HepG2 (cell line): Measurements from ENCODE around the gene TOPORS. TPM values are rescaled to one million over a fixed set of nuclear protein-coding genes. Genes with fewer than 3 reads are reported as not detected.

Experiments
- ARID4A ChIP-seq: sonication (generic); formaldehyde crosslinking; IDR thresholded peaks from 2 replicates; pipeline ENCODE4 v1.5.0; 2020; ENCODE audit warnings: mild to moderate bottlenecking, missing genetic modification reagents, borderline replicate concordance
- ARID5B ChIP-seq: IDR thresholded peaks from 2 replicates; pipeline ENCODE4 v1.4.0; 2020; ENCODE audit warnings: mild to moderate bottlenecking, missing genetic modification reagents
- DPF2 ChIP-seq: sonication (generic); formaldehyde crosslinking; IDR thresholded peaks from 2 replicates; pipeline ENCODE4 v1.4.0; 2020; ENCODE audit warnings: mild to moderate bottlenecking, low read depth, missing genetic modification reagents, borderline replicate concordance
- DZIP1 ChIP-seq: sonication (generic); formaldehyde crosslinking; IDR thresholded peaks from 2 replicates; pipeline ENCODE4 v1.5.0; 2020; ENCODE audit warnings: mild to moderate bottlenecking, missing genetic modification reagents
- ELK4 ChIP-seq: sonication (generic); formaldehyde crosslinking; IDR thresholded peaks from 2 replicates; pipeline ENCODE4 v1.9.0; 2021; ENCODE audit warnings: missing genetic modification reagents, borderline replicate concordance
- FLYWCH1 ChIP-seq: sonication (generic); formaldehyde crosslinking; IDR thresholded peaks from 2 replicates; pipeline ENCODE4 v1.8.1; 2023; ENCODE audit warnings: mild to moderate bottlenecking, missing genetic modification reagents
- FOSL1 ChIP-seq: sonication (generic); formaldehyde crosslinking; IDR thresholded peaks from 2 replicates; pipeline ENCODE4 v1.9.0; 2021; ENCODE audit warnings: missing genetic modification reagents, borderline replicate concordance
- HIC2 ChIP-seq: sonication (generic); formaldehyde crosslinking; IDR thresholded peaks from 2 replicates; pipeline ENCODE4 v1.9.0; 2022; ENCODE audit warnings: low read depth, missing genetic modification reagents
- KLF6 ChIP-seq: IDR thresholded peaks from 2 replicates; pipeline ENCODE4 v1.8.0; 2016; ENCODE audit warnings: missing biosample characterization, missing genetic modification reagents
- MIXL1 ChIP-seq: IDR thresholded peaks from 2 replicates; pipeline ENCODE4 v1.6.1; 2016
- PHF5A ChIP-seq: IDR thresholded peaks from one replicate; pipeline ENCODE4 v1.6.1; 2018; ENCODE audit warnings: low read depth, missing genetic modification reagents; ENCODE audit not compliant: unreplicated experiment
- ZBTB3 ChIP-seq: sonication (generic); formaldehyde crosslinking; IDR thresholded peaks from 2 replicates; pipeline ENCODE4 v1.4.0; 2020; ENCODE audit warnings: low read depth, mild to moderate bottlenecking, moderate library complexity, missing genetic modification reagents, borderline replicate concordance
- ZNF556 ChIP-seq: sonication (generic); formaldehyde crosslinking; IDR thresholded peaks from 2 replicates; pipeline ENCODE4 v1.4.0; 2020; ENCODE audit warnings: mild to moderate bottlenecking, missing genetic modification reagents, borderline replicate concordance
- polyA plus RNA-seq, 8 experiments: library from polyadenylated mRNA; depleted of rRNA in 3 of 8; stranded (reverse) in 7 of 8; unstranded in 1 of 8; fragments of >200 nt; fragmentation: Illumina TruSeq in 4 of 8; extraction: Trizol in 4 of 8; gene quantifications; 2 replicates each; pipeline versions ENCODE4 v1.2.1 to v1.2.3, GENCODE V29; 2011 to 2016; ENCODE audit warnings: low read depth in 4 of 8, missing spikeins in 1 of 8, mixed read lengths in 1 of 8; ENCODE audit not compliant: insufficient read depth in 1 of 8
- total RNA-seq, 5 experiments: library from RNA; depleted of rRNA; stranded (reverse); fragments of >200 nt; fragmentation: Illumina TruSeq; extraction: Trizol; gene quantifications; 2 replicates each; pipeline ENCODE4 v1.2.3, GENCODE V29; 2016; ENCODE audit warnings: low read depth in 1 of 5

Gene TOPORS
- total and polyA plus RNA-seq, 2 of the 13 experiments (the other 11 are each of a cell fraction or from before 2014, with no cell fraction given), result 6.8 to 19.6 TPM

- no peak for TF ChIP-seq KLF6
- TF ChIP-seq DPF2 (CRISPR knock-in tag), result no peak
- TF ChIP-seq ELK4, result no peak
- TF ChIP-seq PHF5A (CRISPR knock-in tag), result no peak
- TF ChIP-seq HIC2 (CRISPR knock-in tag), result no peak
- no peak for TF ChIP-seq FOSL1 (CRISPR knock-in tag)
- peak; percentile 37; the same call in 1 of the 2 replicates for TF ChIP-seq ARID5B (CRISPR knock-in tag)
- no peak for TF ChIP-seq ZBTB3 (CRISPR knock-in tag)
- TF ChIP-seq ARID4A (CRISPR knock-in tag), result peak; percentile 97
- TF ChIP-seq FLYWCH1 (CRISPR knock-in tag), result no peak
- no peak for TF ChIP-seq DZIP1 (CRISPR knock-in tag)
- TF ChIP-seq MIXL1 (CRISPR knock-in tag), result no peak
- no peak; the same call in 1 of the 2 replicates for TF ChIP-seq ZNF556 (CRISPR knock-in tag)
These were observed 1.7 kb downstream of the TOPORS start (continued) for GRCh38 chr9:32550562-32551275.
